GM19193 (cell line): ENCODE results near the gene TMIE.

ENCODE experiments used
- POLR2A ChIP-seq: IDR thresholded peaks from 4 replicates; pipeline ENCODE4 v1.6.1; 2011; ENCODE audit not compliant: insufficient read depth, insufficient read length; ENCODE audit errors: extremely low read depth

The TMIE gene, protein sequence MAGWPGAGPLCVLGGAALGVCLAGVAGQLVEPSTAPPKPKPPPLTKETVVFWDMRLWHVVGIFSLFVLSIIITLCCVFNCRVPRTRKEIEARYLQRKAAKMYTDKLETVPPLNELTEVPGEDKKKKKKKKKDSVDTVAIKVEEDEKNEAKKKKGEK

DNA sequence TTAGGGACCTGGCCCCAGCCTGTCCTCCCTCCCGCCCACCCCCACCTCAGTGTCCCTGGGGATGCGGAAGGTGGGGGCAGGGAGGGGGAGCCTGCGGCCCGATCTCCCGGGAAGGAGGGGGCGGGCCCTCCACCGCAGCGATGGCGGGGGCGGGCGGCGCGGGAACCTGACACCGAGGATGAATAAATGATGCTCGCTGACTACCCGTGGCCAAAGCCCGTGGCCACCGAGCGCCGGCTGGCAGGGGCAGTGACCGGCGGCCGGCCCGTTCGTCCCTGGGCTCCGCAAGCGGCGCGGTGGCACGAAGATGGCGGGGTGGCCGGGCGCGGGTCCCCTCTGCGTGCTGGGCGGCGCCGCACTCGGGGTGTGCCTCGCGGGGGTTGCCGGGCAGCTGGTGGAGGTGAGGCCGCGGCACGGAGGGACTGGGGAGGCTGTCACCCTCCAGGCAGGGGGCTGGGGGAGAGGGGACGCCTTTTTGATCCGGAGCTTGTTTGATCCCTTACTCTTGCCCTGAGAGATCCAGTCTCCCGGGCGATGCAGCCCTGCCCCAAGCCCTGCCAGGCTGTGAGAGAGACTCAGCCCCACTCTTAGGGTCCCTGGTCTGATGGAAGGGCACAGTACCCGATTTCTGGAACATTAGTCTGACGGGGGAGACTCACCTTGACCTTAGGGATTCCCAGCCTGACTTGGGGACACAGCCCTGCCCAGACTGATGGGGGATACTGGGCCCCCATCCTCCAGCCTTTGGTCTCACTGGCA, at the start of gene TMIE:
TMIE (plus strand) TSS at position 212 of the 759 bp plus-strand sequence; CDS start at position 308, 96 bp downstream.
- no peak for TF ChIP-seq POLR2A

DNA sequence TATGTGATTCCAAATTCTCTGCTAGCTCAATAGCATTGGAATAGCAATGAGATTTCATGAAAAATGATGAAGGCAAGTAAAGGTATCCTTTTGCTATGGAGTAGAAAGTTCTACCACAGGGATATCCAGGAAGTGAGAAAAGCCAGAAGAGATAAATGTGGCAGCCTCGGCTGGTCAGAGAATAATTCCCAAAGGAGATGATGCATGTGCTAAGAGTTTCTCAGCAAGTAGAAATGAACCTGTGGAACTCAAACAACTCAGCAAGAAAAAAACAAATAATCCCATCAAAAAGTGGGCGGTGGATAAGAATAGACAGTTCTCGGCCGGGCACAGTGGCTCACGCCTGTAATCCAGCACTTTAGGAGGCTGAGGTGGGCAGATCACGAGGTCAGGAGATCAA, 45.9 kb upstream of the TMIE start:
- TF ChIP-seq POLR2A: no peak

DNA sequence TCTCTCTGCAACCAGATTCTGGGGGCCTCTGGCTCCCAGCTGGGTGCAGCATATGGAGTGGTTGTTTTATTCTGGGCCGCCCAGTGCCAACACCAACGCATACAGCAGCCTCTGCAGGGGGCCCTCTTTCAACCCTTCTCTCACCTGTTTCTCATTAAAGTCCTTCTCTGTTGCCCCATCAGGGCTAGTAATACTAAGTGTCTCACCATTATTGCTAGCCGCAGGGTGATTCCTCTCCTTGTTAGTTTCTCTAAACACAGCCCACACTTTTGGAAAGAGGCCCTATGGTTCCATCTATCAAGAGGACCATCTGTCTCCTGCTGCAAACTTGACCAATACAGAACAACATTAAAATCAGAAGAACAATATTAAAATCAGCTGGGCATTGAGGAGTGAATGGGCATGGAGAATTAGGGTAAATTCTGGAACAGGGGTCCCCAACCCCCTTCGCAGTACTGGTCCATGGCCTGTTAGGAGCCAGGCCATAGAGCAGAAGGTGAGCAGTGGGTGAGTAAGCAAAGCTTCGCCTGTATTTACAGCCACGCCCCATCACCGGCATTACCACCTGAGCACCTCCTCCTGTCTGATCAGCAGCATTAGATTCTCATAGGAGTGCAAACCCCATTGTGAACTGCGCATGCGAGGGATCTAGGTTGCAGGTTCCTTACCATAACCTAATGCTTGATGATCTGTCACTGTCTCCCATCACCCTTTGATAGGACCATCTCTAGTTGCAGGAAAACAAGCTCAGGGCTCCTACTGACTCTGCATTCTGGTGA, 44.2 kb upstream of the TMIE start:
- TF ChIP-seq POLR2A: no peak

DNA sequence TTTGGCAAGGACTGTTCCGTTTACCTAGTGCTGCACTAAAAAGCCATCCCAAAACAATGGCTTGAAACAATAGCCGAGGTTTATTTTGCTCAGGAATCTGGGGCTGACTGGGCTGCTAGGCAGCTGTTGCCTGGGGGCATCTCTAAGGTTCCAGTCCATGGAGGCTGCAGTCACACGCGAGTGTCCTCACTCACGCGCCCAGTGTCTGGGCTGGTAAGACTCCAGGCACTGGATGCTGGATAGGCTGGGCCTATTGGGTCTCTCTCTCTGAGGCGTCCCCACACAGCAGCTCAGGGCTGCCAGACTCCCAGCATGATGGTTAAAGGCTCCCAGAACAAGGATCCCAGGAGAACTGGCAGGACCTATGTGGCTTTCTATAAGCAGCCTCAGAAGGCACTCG, 41.9 kb upstream of the TMIE start:
- no peak for TF ChIP-seq POLR2A

DNA sequence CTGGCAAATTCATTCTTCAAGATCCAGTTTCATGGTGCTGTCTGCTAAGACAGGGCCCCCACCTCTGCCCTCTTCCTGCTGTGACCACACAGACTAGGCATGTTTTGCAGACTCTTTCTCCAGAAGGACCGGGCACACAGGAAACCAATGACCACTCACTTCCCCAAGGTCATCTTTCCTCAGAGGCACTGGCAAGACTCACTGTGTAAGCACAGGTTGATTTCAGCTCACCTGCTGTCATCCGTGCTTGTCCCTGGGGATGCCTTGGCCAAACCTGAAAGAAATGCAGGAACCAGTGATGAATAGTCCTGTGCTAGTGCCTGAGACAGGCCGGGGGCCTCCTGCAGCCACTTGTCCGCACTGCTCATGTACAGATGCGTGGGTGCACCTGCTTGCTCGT, 41.2 kb upstream of the TMIE start:
- no peak for TF ChIP-seq POLR2A

DNA sequence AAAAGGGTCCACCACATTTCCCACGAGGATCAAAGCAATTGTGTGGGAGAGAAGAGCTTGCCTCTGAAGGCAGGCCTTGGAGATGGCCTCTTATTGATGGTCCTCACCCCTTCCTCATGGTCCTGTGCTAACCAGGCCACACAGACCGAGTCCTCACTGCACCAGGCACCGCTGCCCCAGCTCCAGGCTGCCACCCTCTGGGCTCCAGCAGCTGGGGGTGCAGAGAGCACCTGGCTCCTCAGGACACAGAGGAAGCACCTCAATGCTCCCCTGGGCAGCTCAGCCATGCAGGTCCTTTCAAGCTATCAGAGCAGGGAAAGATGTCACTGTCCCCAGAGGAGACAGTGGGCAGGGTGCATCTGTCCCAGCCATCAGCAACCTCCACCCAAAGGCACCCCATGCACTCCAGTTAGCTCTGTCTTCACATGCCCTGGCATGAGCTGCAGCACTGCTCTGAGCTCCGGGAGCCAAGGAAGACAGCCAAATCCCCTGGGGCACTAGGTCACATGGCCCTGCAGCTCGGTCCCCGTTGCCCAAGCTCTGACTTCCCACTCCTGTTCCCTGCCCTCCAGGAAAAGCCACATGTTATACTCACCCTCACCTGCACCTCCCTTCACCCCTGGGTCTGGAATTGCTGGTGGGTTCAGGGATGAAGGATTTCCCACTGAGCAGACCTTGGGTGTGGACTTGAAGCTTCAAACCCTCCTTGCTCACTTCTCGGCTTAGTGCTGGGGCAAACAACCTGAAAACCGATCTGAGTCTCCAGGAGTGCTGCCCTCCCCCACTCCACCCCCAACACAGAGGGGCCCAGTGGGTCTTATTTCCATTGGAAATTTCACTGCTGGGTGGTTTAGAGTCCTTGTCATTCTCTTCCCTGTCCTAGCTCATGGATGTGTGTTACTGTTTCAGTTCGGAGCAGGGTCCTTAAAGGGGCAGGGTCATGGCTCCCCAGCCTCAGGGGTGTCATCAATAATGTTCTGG, 40.4 kb upstream of the TMIE start:
- TF ChIP-seq POLR2A: no peak

DNA sequence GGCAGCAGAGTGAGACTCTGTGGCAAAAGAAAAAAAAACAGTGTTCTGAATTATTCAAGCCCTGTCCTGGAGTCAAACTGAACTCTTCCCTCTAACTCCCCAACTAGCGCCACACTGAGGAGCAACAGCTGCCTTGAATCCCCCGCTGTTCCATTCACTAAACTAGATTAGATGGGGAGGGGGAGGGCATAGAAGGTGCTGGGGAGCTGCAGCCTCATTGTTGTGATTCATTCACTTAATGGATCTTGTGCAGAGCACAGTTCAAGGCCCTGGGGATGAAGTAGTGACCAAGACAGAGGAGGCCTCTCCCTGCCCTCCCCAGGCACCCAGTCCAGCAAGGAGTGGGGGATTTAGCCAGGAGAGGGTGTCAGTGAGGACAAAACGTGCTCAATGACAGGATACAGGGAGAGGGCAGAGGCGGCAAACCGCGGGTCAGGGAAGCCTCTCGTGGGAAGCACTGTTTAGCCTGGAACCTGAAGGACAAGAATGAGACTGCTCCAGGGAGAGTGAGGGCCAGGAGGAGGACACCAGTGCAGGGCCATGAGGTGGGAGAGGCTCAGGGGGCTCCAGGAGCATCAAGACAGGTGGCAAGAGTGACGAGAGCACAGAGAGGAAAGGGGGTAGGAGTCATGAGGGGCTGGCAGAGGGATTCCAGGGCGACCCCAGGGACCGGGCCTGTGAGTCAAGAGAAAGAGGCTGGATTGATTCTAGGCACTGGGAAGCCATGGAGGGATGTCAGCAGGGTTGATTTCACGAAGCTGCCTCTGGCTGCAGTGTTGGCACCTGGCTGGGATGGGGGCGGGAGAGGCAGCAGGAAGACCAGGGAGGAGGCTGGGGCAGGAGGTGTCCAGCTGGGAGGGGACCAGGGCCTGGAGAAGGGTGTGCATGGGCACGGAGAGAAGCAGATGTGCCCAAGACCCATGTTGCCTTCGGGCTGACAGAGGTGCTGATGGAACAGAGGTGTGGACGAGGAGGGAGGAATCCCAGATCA, 39.1 kb upstream of the TMIE start:
- TF ChIP-seq POLR2A: no peak

DNA sequence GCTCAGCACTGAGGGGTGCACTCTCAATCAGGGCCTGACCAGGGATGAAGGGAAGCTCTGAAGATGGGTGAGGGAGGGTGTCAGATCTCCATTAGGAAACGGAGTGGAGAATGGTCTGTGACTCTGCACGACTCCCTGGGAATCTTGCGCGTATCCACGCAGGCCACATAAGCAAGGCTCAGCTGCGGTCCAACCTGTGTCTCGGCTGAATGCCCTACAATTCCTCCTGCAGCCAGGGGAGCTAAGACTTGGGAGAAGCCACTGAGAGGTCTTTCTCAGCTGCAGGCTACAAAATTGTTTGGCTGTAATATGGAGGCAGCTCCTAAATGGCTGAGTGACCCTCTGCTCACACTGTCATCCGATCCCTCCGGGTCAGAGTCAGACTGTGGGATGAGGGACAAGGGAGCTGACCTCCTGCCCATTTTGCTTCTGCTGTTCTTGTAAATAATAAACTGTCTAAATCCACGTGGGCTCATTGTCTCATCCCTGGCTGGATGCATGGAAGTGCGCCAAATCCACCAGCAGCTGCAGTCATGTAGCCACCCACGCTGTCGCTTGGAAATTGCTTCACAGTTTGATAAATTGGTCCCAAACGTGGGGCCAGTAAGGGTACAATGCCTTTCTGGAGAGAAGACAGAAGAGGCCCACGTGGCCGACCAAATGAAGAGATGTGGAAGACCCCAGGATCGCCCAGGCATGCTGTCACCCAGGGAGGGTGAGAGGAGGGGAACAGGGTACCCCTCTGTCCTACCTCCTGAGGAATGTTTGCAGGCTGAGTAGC, 38.2 kb upstream of the TMIE start:
- no peak for TF ChIP-seq POLR2A

DNA sequence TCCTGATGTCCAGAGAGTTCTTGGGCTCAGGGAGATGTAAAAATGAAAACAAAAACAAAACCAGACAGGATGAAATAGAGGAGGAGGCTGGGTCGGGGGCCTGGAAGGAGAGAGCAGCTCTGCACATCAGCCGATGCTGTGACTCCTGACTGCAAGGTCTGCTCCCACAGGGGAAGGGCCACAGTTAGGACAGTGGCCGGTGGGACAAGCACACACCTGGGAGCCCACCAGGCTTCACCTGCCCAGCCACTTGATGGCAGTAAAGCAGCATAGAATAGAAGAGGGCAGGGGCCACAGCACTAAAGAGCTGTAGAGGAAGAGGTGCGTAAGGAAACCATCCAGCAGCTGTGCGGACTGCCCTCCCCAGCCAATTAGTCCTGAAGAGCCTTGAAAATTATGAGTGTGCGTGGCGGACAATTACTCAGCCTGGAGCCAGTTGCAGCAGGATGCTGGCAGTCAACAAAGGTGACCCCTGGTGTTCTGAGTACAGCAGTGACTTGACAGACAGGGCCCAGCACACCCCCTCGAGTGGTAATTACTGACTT, 37.5 kb upstream of the TMIE start:
- TF ChIP-seq POLR2A: no peak

DNA sequence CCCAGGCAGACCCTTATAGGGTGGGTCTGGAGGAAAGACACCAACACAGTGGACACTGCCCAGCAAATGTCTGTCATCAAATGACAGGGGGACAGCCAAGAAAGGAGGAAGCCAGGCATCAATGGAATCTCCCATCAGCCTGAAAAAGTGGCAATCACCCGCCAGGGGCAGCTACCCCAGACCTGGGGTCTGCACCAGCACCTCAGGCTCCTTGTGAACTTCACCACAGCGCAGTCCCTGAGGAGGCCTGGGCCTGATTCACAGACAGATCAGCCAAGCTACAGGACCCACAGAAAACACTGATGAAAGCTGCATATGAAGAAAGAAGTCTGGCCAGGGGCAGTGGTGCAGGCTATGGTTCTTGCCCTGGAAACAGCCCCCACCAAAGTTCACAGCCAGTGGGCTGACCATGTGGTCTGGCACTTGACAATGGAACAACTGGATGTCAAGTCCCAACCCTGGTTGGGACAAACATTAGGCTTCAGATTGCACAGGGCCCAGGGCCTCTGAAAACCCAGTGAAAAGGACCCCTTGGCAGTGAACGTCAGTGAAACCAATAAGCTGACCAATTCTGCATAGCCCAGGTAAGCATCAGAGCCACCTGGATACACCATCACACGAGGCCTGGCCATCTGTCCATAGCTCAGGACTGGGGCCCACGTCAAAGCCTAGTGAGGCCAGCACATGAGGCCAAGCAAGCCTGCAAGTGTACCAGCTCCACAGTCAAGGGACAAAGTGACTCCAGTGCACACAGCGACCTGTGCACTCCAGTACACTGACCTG, 36.8 kb upstream of the TMIE start:
- TF ChIP-seq POLR2A: no peak

DNA sequence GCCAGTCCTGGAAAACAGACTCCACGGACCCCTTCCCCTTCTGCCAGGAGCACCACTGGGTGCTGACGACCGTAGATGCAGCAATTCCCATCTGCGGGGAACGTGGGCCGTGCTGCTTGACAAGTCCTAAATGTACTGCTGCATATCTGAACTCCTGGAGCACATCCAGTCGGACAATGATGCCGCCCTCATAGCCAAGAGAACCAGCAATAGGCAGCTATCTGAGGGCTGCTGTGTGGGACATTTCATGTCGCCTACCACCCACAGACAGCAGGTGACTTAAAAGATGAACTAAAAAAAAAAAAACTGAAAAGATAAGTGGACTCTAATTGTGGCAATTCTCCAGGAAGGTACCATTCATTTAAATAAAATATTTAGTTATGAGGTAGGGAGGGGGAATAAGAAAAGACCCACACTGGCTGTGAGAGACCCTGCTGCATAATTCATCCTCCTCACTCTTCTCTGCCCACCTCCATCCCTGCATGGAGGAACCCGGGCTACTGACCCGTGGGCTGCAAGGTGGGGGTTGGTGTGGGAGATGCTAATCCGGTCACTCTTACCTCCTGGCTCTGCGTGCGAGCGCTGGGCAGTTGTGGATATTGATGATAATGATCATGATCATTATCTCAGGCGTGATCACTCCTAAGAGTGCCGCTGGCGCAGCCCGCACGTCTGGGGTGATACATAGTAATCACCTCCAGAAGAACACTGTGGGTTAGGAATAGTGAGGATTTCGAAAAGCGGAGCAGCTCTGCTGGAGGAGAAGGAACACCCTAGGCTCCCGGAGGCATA, 36.0 kb upstream of the TMIE start:
- no peak for TF ChIP-seq POLR2A
